NCI-H187 (cell line): ENCODE data around the gene LIPI.
"Not testable (repeated sequence)": the region's sequence is repeated elsewhere in the genome, so short reads cannot be mapped to it uniquely, and the experiment has no call there.

ENCODE experiments used
- DNase-seq, 2 experiments: peaks; one replicate each; lab custom pipeline; 2025; lab: John Stamatoyannopoulos, UW

Gene LIPI

GRCh38 chr21:14116080-14116481 lies 94.7 kb downstream of the LIPI start:
- no peak for DNase-seq

- no peak for DNase-seq
Measured at GRCh38 chr21:14115646-14116045, 95.1 kb downstream of the LIPI start.

DNA sequence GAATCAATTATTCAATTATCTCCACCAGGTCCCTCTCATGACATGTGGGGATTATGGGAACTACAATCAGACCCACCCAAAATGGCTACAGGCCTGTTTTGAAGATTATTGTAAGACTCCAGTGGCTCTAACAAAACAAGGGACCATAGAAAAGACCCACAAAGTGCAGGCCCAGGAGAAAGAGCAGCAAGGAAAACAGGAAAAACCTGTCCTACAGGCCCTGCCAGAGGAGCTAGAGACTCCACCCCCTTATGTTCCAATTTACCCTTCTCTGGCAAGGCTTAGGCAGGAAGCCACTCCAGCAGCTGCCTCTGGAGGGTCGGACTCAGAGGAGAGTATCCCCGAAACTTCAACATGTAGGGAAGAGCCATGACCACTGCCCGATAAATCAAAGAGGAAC lies 96.5 kb downstream of the LIPI start:
- no peak for DNase-seq

- not testable (repeated sequence) for DNase-seq
Measured at GRCh38 chr21:14104564-14104963, 106.2 kb downstream of the LIPI start.

- DNase-seq, result no peak
Measured at GRCh38 chr21:14099570-14099969, 111.2 kb downstream of the LIPI start.

GRCh38 chr21:14097881-14098499 lies 112.8 kb downstream of the LIPI start:
- DNase-seq, result no peak

- no peak for DNase-seq
Measured at GRCh38 chr21:14096577-14096976, 114.2 kb downstream of the LIPI start.

- no peak for DNase-seq
Measured at GRCh38 chr21:14096172-14096571, 114.6 kb downstream of the LIPI start.

DNA sequence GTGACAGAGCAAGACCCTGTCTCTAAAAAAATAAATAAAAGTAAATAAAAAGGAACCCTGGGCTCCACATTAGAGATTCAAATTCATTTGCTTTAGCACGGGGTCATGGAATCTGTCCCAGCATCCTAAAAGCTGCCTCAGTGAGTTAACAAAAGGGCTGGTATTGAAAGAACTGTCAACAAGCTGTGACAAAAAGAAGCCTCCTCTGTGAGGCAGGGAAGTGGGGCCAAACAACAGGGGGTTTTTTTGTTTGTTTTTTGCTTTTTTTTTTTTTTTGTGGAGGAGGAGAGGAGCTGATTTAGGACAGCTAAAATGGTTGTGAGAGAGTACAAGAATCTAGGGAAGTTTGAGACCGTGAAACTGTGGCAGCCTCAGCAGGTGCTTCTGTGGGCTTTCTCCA lies 115.7 kb downstream of the LIPI start:
- no peak for DNase-seq

DNA sequence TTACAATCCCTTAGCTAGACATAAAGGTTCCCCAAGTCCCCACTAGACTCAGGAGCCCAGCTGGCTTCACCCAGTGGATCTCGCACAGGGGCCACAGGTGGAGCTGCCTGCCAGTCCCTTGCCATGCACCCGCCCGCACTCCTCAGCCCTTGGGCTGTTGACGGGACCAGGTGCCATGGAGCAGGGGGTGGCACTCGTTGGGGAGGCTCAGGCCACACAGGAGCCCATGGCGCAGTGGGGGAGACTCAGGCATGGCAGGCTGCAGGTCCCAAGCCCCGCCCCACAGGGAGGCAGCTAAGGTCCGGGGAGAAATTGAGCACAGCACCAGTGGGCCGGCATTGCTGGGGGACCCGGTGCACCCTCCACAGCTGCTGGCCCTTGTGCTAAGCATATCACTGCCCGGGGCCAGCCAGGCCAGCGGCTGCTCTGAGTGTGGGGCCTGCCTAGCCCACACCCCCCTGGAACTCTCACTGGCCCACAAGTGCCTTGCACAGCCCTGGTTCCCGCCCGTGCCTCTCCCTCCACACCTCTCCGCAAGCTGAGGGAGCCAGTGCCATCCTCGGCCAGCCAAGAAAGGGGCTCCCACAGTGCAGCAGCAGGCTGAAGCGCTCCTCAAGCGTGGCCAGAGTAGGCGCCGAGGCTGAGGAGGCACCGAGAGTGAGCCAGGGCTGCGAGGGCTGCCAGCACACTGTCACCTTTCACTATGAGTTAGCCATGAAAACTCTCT lies 117.8 kb downstream of the LIPI start:
- no peak for DNase-seq

GRCh38 chr21:14090184-14090583 lies 120.6 kb downstream of the LIPI start:
- not testable (repeated sequence) for DNase-seq

GRCh38 chr21:14088391-14088790 lies 122.4 kb downstream of the LIPI start:
- no peak for DNase-seq

DNA sequence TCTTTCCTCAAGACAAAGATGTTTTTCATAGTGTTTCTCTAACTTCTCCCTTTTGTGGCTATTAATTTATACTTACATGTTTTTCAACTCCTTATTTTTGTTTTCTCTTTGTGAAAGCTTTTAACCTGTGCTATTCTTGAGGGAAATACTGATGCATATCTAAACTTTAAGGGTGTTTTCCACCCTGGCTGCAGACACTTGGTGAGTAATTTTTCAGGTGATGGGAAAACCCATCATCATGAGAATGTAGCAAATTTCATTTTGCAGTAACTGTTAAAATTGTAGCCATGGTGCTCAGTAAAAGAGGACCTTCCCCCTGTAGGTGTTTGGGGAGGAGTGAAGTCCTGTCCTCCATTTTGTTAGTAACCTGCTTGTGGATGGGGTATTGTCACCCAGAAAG lies 124.2 kb downstream of the LIPI start:
- DNase-seq, result no peak

- DNase-seq, result no peak
Measured at GRCh38 chr21:14084701-14085100, 126.1 kb downstream of the LIPI start.

DNA sequence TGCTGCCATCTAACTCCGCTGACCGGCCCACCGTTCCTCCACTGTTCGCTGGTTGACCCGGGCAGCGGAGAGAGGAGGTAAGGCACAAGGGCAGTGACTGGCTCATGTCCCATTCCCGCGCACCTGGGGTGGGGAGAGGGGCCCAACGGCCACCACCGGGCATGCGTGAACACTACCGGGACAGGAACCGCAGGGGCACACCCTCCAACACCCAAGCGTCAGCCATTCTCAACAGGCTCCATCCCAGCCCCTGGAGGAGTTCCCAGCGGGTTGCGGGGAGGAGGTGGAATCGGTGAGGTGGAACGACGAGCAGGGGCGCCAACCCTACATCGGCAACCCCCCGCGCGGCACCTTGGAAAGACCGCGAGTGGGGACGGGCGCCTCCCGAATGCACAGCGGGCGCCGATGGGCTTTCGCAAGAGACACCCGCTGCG lies 126.7 kb downstream of the LIPI start:
- DNase-seq, result no peak

- no peak for DNase-seq
Measured at GRCh38 chr21:14080764-14081096, 130.0 kb downstream of the LIPI start.

- DNase-seq, result no peak
Measured at GRCh38 chr21:14080040-14080763, 130.6 kb downstream of the LIPI start.

GRCh38 chr21:14078746-14079375 lies 131.9 kb downstream of the LIPI start:
- DNase-seq, result no peak

- no peak for DNase-seq
Measured at GRCh38 chr21:14076143-14076806, 134.5 kb downstream of the LIPI start.

- DNase-seq, result no peak
Measured at GRCh38 chr21:14075346-14076142, 135.2 kb downstream of the LIPI start.

GRCh38 chr21:14074177-14074576 lies 136.6 kb downstream of the LIPI start:
- no peak for DNase-seq
